DMS 273 treated with DMSO at 0.1 percent for 48 hours (cell line): ENCODE measurements around the gene EDN2.

Experiments used
- DNase-seq: peaks from one replicate; lab custom pipeline; 2025; lab: John Stamatoyannopoulos, UW

Gene EDN2

GRCh38 chr1:41517062-41517438 is 32.6 kb upstream of the EDN2 start:
- DNase-seq: no peak

GRCh38 chr1:41516168-41517061 is 31.9 kb upstream of the EDN2 start:
- DNase-seq: peak; percentile 40

- no peak for DNase-seq
Observed at GRCh38 chr1:41515778-41516167, 31.3 kb upstream of the EDN2 start.

- DNase-seq: no peak
Observed at GRCh38 chr1:41515131-41515678, 30.7 kb upstream of the EDN2 start.

GRCh38 chr1:41514381-41514780 is 29.9 kb upstream of the EDN2 start:
- no peak for DNase-seq

GRCh38 chr1:41513383-41513735 is 28.9 kb upstream of the EDN2 start:
- no peak for DNase-seq

GRCh38 chr1:41512701-41513382 is 28.4 kb upstream of the EDN2 start:
- DNase-seq: no peak

- no peak for DNase-seq
Observed at GRCh38 chr1:41511239-41511540, 26.7 kb upstream of the EDN2 start.

- no peak for DNase-seq
Observed at GRCh38 chr1:41510531-41511238, 26.2 kb upstream of the EDN2 start.

- no peak for DNase-seq
Observed at GRCh38 chr1:41509270-41509671, 24.8 kb upstream of the EDN2 start.

- DNase-seq: no peak
Observed at GRCh38 chr1:41508290-41508689, 23.8 kb upstream of the EDN2 start.

- no peak for DNase-seq
Observed at GRCh38 chr1:41507836-41508235, 23.4 kb upstream of the EDN2 start.

- no peak for DNase-seq
Observed at GRCh38 chr1:41507110-41507720, 22.7 kb upstream of the EDN2 start.

GRCh38 chr1:41504114-41505035 is 19.9 kb upstream of the EDN2 start:
- no peak for DNase-seq

GRCh38 chr1:41503538-41504113 is 19.1 kb upstream of the EDN2 start:
- DNase-seq: no peak

- no peak for DNase-seq
Observed at GRCh38 chr1:41502912-41503311, 18.4 kb upstream of the EDN2 start.

- peak; percentile 86 for DNase-seq
Observed at GRCh38 chr1:41501581-41501980, 17.1 kb upstream of the EDN2 start.

- no peak for DNase-seq
Observed at GRCh38 chr1:41500781-41501518, 16.5 kb upstream of the EDN2 start.

- DNase-seq: no peak
Observed at GRCh38 chr1:41500378-41500777, 15.9 kb upstream of the EDN2 start.

GRCh38 chr1:41499591-41499990 is 15.1 kb upstream of the EDN2 start:
- no peak for DNase-seq
